ENCODE measurements around the gene HLCS.

- no peak for TF ChIP-seq CTCF (IDR thresholded peaks at IDR 0.05; ENCODE audit: extremely low read depth in 1 of 2, insufficient read depth in 1 of 2, low read depth in 1 of 2, low read length in 2 of 2)
- no peak for TF ChIP-seq EZH2 (IDR thresholded peaks at IDR 0.05; ENCODE audit: borderline replicate concordance, low read depth, low read length, severe bottlenecking)
- no peak for TF ChIP-seq POLR2A (IDR thresholded peaks at IDR 0.05; ENCODE audit: low read depth, low read length)
Measured at GRCh38 chr21:36847189-36847588, 119.3 kb downstream of the HLCS start.

Data from endothelial cell of umbilical vein (primary cell).